ENCODE data around the gene TTC28. TPM values are rescaled to one million over a fixed set of nuclear protein-coding genes. Genes with fewer than 3 reads are reported as not detected.

Gene TTC28
- total RNA-seq, 1 donor from 2014 or later = 70.8 TPM

DNA sequence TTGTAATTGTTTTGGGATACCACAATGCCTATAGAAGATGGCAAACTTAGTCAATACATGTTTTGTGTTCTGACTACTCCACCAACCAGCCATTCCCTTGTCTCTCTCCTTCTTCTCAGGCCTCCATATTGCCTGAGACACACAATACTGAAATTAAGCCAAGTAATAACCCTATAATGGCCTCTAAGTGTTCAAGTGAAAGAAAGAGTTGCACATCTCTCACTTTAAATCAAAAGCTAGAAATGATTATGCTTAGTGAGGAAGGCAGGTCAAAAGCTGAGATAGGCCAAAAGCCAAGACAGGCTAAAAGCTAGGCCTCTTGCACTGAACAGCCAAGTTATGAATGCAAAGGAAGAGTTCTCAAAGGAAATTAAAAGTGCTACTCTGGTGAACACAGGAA, 318.7 kb downstream of the TTC28 start:
- Mint-ChIP-seq H3K4me3 (ENCODE audit: unreplicated experiment) (no peak overlapping the region), H3K9me3 (ENCODE audit: unreplicated experiment) (peaks cover 6% of the 10 kb centered on the region), H3K4me1 (ENCODE audit: unreplicated experiment) (no peaks in the 10 kb centered on the region), H3K27ac (ENCODE audit: unreplicated experiment) (no peak overlapping the region), H3K27me3 (ENCODE audit: unreplicated experiment) (peaks cover 5% of the 10 kb centered on the region), H3K36me3 (ENCODE audit: low read depth, unreplicated experiment) (peaks cover 26% of the 10 kb centered on the region)
- no peak for DNase-seq (ENCODE audit: low spot score)
- TF ChIP-seq CTCF (IDR thresholded peaks at IDR 0.05; ENCODE audit: unreplicated experiment) = no peak

DNA sequence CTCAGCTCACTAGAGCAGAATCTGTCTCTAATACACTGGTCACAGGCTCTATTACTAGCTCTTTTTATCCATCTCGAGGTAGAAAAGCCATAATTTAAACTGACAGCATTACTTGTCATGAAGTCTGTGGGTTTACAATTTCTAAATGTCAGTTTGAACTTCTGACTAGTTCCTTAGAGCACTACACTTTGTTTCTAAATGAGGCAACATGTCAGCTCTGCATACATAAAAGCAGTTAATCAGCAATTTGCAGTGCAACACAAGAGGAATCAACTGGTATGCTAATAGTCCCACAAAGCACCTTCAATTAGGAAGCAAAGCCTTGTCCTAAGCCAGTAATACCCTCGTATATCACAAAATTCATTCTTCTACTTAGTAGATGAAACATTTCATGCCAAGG, 321.3 kb downstream of the TTC28 start:
- DNase-seq (ENCODE audit: low spot score) = no peak
- TF ChIP-seq CTCF (IDR thresholded peaks at IDR 0.05; ENCODE audit: unreplicated experiment) = no peak
- H3K4me3 Mint-ChIP-seq (ENCODE audit: unreplicated experiment) = no peak overlapping the region
- H3K9me3 Mint-ChIP-seq (ENCODE audit: unreplicated experiment) = peaks cover 6% of the 10 kb centered on the region
- H3K27me3 Mint-ChIP-seq (ENCODE audit: unreplicated experiment) = peaks cover 3% of the 10 kb centered on the region
- H3K27ac Mint-ChIP-seq (ENCODE audit: unreplicated experiment) = no peak overlapping the region
- H3K4me1 Mint-ChIP-seq (ENCODE audit: unreplicated experiment) = no peaks in the 10 kb centered on the region
- H3K36me3 Mint-ChIP-seq (ENCODE audit: low read depth, unreplicated experiment) = peaks cover 14% of the 10 kb centered on the region

- Mint-ChIP-seq H3K9me3 (ENCODE audit: unreplicated experiment) (no peaks in the 10 kb centered on the region), H3K4me1 (ENCODE audit: unreplicated experiment) (no peaks in the 10 kb centered on the region), H3K27me3 (ENCODE audit: unreplicated experiment) (peaks cover 1% of the 10 kb centered on the region), H3K27ac (ENCODE audit: unreplicated experiment) (no peak overlapping the region), H3K4me3 (ENCODE audit: unreplicated experiment) (no peak overlapping the region), H3K36me3 (ENCODE audit: low read depth, unreplicated experiment) (peaks cover 4% of the 10 kb centered on the region)
- no peak for TF ChIP-seq CTCF (IDR thresholded peaks at IDR 0.05; ENCODE audit: unreplicated experiment)
- no peak for DNase-seq (ENCODE audit: low spot score)
These were observed 322.4 kb downstream of the TTC28 start for GRCh38 chr22:28357193-28357592.

- TF ChIP-seq CTCF (IDR thresholded peaks at IDR 0.05; ENCODE audit: unreplicated experiment) = no peak
- Mint-ChIP-seq H3K36me3 (ENCODE audit: low read depth, unreplicated experiment) (no peaks in the 10 kb centered on the region), H3K27ac (ENCODE audit: unreplicated experiment) (no peak overlapping the region)
These were observed 328.2 kb downstream of the TTC28 start for GRCh38 chr22:28351476-28351875.

GRCh38 chr22:28348613-28349609, 330.7 kb downstream of the TTC28 start:
- Mint-ChIP-seq H3K27ac (ENCODE audit: unreplicated experiment) (no peak overlapping the region), H3K9me3 (ENCODE audit: unreplicated experiment) (no peaks in the 10 kb centered on the region), H3K27me3 (ENCODE audit: unreplicated experiment) (no peaks in the 10 kb centered on the region), H3K4me3 (ENCODE audit: unreplicated experiment) (no peak overlapping the region), H3K4me1 (ENCODE audit: unreplicated experiment) (peaks cover 22% of the 10 kb centered on the region), H3K36me3 (ENCODE audit: low read depth, unreplicated experiment) (no peaks in the 10 kb centered on the region)
- no peak for TF ChIP-seq CTCF (IDR thresholded peaks at IDR 0.05; ENCODE audit: unreplicated experiment)
- no peak for DNase-seq (ENCODE audit: low spot score)

More at GRCh38 chr22:28351476-28351875, 328.2 kb downstream of the TTC28 start:
- Mint-ChIP-seq H3K9me3 (ENCODE audit: unreplicated experiment) (no peaks in the 10 kb centered on the region), H3K4me3 (ENCODE audit: unreplicated experiment) (no peak overlapping the region), H3K27me3 (ENCODE audit: unreplicated experiment) (no peaks in the 10 kb centered on the region), H3K4me1 (ENCODE audit: unreplicated experiment) (peaks cover 16% of the 10 kb centered on the region)
- DNase-seq (ENCODE audit: low spot score) = no peak

Measured in endothelial cell (in vitro differentiated cells).